Ascending aorta (tissue), 2 donors: ENCODE data around the gene CASP5. TPM values are rescaled to one million over a fixed set of nuclear protein-coding genes. Genes with fewer than 3 reads are reported as not detected.
"Not testable (repeated sequence)": the region's sequence is repeated elsewhere in the genome, so short reads cannot be mapped to it uniquely, and the experiment has no call there.

ENCODE experiments used
- DNase-seq, 2 donors: peaks; one replicate each; pipeline ENCODE4 v3.0.0-alpha.2; 2019; ENCODE audit warnings: low spot score in 2 of 2
- H3K27ac ChIP-seq, 2 donors: fragments of 200-600 bp; sonication (generic); one replicate each; pipeline ENCODE4 v1.5.1; 2016 to 2017; ENCODE audit warnings: mild to moderate bottlenecking in 1 of 2
- H3K27me3 ChIP-seq: fragments of 200-600 bp; sonication (generic); one replicate; pipeline ENCODE4 v1.5.1; 2017
- H3K36me3 ChIP-seq, 2 donors: fragments of 200-600 bp; sonication (generic); one replicate each; pipeline ENCODE4 v1.5.1; 2016
- H3K4me1 ChIP-seq, 2 donors: fragments of 200-600 bp; sonication (generic); one replicate each; pipeline ENCODE4 v1.5.1; 2016 to 2017; ENCODE audit warnings: mild to moderate bottlenecking in 1 of 2
- H3K4me3 ChIP-seq, 2 donors: fragments of 200-600 bp; sonication (generic); one replicate each; pipeline ENCODE4 v1.5.1; 2016 to 2017; ENCODE audit warnings: mild to moderate bottlenecking in 1 of 2
- H3K9me3 ChIP-seq, 2 donors: fragments of 200-600 bp; sonication (generic); one replicate each; pipeline ENCODE4 v1.5.1; 2016
- CTCF ChIP-seq, 3 experiments: fragments of 200-600 bp in 2 of 3; fragments of 450-650 bp in 1 of 3; sonication (generic) in 2 of 3; IDR thresholded peaks; one replicate each; pipeline ENCODE4 v1.5.1; 2016 to 2019; ENCODE audit warnings: antibody characterized with exemption in 3 of 3, mild to moderate bottlenecking in 1 of 3, moderate library complexity in 1 of 3
- intact Hi-C: fragments of 100-400 bp; cut with DNase I; formaldehyde crosslinking; loops from one replicate; pipeline ENCODE4 v1.15.1; 2023
- total RNA-seq: library from RNA; depleted of rRNA; stranded (reverse); fragments of >200 nt; gene quantifications from one replicate; pipeline ENCODE4 v1.1.0, GENCODE V29; 2016

CASP5 gene
- total RNA-seq, 1 donor from 2014 or later = not detected

- H3K4me1 ChIP-seq = no peaks in the 10 kb centered on the region
- no peak overlapping the region for H3K27ac ChIP-seq
- no peak for TF ChIP-seq CTCF (IDR thresholded peaks at IDR 0.05)
- H3K9me3 ChIP-seq = peaks cover 0 to 8% of the 10 kb centered on the region in 2 donors
- H3K27me3 ChIP-seq = no peaks in the 10 kb centered on the region
- no peak for DNase-seq
- intact Hi-C loops = no loop called here
- H3K4me3 ChIP-seq = no peak overlapping the region
- H3K36me3 ChIP-seq = no peaks in the 10 kb centered on the region
These were observed 31.0 kb downstream of the CASP5 start for GRCh38 chr11:104991994-104992393.

- intact Hi-C loops = no loop called here
- Histone ChIP-seq H3K27me3 (no peaks in the 10 kb centered on the region), H3K4me1 (no peaks in the 10 kb centered on the region), H3K27ac (no peak overlapping the region), H3K4me3 (no peak overlapping the region), H3K9me3 (peaks cover 0 to 8% of the 10 kb centered on the region in 2 donors), H3K36me3 (no peaks in the 10 kb centered on the region)
- DNase-seq = no peak
- no peak for TF ChIP-seq CTCF (IDR thresholded peaks at IDR 0.05)
These were observed 38.2 kb downstream of the CASP5 start for GRCh38 chr11:104984808-104985207.

GRCh38 chr11:104979839-104980238 is 43.1 kb downstream of the CASP5 start:
- H3K36me3 ChIP-seq = no peaks in the 10 kb centered on the region
- H3K27ac ChIP-seq = no peak overlapping the region
- no peak for DNase-seq
- H3K4me3 ChIP-seq = no peak overlapping the region
- no peaks in the 10 kb centered on the region for H3K4me1 ChIP-seq
- no peak for TF ChIP-seq CTCF (IDR thresholded peaks at IDR 0.05)
- intact Hi-C loops = no loop called here
- no peaks in the 10 kb centered on the region for H3K9me3 ChIP-seq
- no peaks in the 10 kb centered on the region for H3K27me3 ChIP-seq

GRCh38 chr11:104973616-104974015 is 49.4 kb downstream of the CASP5 start:
- intact Hi-C loops = no loop called here
- no peak for DNase-seq
- TF ChIP-seq CTCF (IDR thresholded peaks at IDR 0.05) = no peak
- Histone ChIP-seq H3K36me3 (no peaks in the 10 kb centered on the region), H3K4me3 (no peak overlapping the region), H3K27me3 (no peaks in the 10 kb centered on the region), H3K27ac (no peak overlapping the region), H3K4me1 (peaks cover 0 to 5% of the 10 kb centered on the region in 2 donors), H3K9me3 (peaks cover 0 to 12% of the 10 kb centered on the region in 2 donors)

GRCh38 chr11:104972924-104973323 is 50.0 kb downstream of the CASP5 start:
- H3K27ac ChIP-seq, intact Hi-C loops, H3K36me3 ChIP-seq, H3K27me3 ChIP-seq, DNase-seq, H3K4me3 ChIP-seq, H3K4me1 ChIP-seq: not testable (repeated sequence)
- peaks cover 0 to 12% of the 10 kb centered on the region in 2 donors for H3K9me3 ChIP-seq

GRCh38 chr11:104970756-104971155 is 52.2 kb downstream of the CASP5 start:
- intact Hi-C loops = no loop called here
- no peak overlapping the region for H3K27ac ChIP-seq
- H3K4me1 ChIP-seq = peaks cover 0 to 18% of the 10 kb centered on the region in 2 donors
- H3K9me3 ChIP-seq = peaks cover 0 to 12% of the 10 kb centered on the region in 2 donors
- H3K4me3 ChIP-seq = no peak overlapping the region
- no peaks in the 10 kb centered on the region for H3K36me3 ChIP-seq
- H3K27me3 ChIP-seq = no peaks in the 10 kb centered on the region
- DNase-seq = no peak
- TF ChIP-seq CTCF (IDR thresholded peaks at IDR 0.05) = no peak
